ENCODE measurements around the gene OR6J1.
"Not testable (repeated sequence)": the region's sequence is repeated elsewhere in the genome, so short reads cannot be mapped to it uniquely, and the experiment has no call there.

The OR6J1 gene

DNA sequence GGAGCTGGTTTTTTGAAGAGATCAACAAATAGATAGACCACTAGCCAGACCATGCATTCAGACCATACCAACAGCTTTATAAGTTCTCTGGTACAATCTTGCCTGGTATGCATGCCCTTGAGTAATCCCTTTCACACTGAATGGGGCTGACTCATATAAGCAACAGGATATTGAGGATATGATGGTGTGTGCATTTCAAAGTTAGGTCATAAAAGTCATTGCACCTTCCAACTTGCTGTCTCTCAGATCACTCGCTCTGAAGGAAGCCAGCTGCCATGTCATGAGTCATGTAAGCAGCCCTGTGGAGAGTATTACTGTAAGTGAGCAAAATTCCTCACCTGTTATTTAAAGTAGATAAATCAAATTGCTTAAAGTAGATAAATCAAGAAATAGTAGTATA lies 45.0 kb upstream of the OR6J1 start:
- H3K4me3 ChIP-seq (ENCODE audit: low read depth in 1 of 2, low read length in 2 of 2): no peak overlapping the region
- no peaks in the 10 kb centered on the region for H4K20me1 ChIP-seq (ENCODE audit: insufficient read depth, low read length)
- no peak overlapping the region for H3K27ac ChIP-seq (ENCODE audit: low read length)
- H3K79me2 ChIP-seq (ENCODE audit: insufficient read depth, low read length): no peaks in the 10 kb centered on the region
- no peaks in the 10 kb centered on the region for H3K36me3 ChIP-seq (ENCODE audit: insufficient read depth, low read length)
- no peaks in the 10 kb centered on the region for H3K4me1 ChIP-seq (ENCODE audit: insufficient read depth, low read length)
- H3K4me2 ChIP-seq (ENCODE audit: insufficient read depth, low read length): no peak overlapping the region
- peaks cover 3% of the 10 kb centered on the region for H3K27me3 ChIP-seq (ENCODE audit: insufficient read depth, low read length, poor library complexity)
- ATAC-seq (ENCODE audit: insufficient read depth, low read depth): peak; percentile 24; the same call in 1 of the 3 replicates
- no peak for DNase-seq
- no peaks in the 10 kb centered on the region for H3K9me3 ChIP-seq (ENCODE audit: insufficient read depth, low read length, severe bottlenecking)
- TF ChIP-seq EZH2 (IDR thresholded peaks at IDR 0.05; ENCODE audit: borderline replicate concordance, low read depth, low read length, severe bottlenecking) (no peak), CTCF (IDR thresholded peaks at IDR 0.05; ENCODE audit: borderline replicate concordance, extremely low read depth, low read length, poor library complexity, severe bottlenecking) (no peak)
- no peak overlapping the region for H2AFZ ChIP-seq (ENCODE audit: low read depth, low read length)
- H3K9ac ChIP-seq (ENCODE audit: low read depth, low read length): no peak overlapping the region

DNA sequence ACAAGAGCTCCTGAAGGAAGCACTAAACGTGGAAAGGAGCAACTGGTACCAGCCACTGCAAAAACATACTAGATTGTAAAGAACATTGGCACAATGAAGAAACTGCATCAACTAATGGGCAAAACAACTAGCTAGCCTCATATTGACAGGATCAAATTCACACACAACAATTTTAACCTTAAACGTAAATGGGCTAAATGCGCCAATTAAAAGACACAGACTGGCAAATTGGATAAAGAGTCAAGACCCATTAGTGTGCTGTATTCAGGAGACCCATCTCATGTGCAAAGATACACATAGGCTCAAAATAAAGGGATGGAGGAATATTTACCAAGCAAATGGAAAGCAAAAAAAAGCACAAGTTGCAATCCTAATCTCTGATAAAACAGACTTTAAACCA lies 43.8 kb upstream of the OR6J1 start:
- H3K79me2 ChIP-seq (ENCODE audit: insufficient read depth, low read length); H3K27ac ChIP-seq (ENCODE audit: low read length); H3K36me3 ChIP-seq (ENCODE audit: insufficient read depth, low read length); H3K4me1 ChIP-seq (ENCODE audit: insufficient read depth, low read length); H3K4me2 ChIP-seq (ENCODE audit: insufficient read depth, low read length); H3K4me3 ChIP-seq (ENCODE audit: low read depth in 1 of 2, low read length in 2 of 2); H3K9ac ChIP-seq (ENCODE audit: low read depth, low read length); ATAC-seq (ENCODE audit: insufficient read depth, low read depth); H3K27me3 ChIP-seq (ENCODE audit: insufficient read depth, low read length, poor library complexity); H3K9me3 ChIP-seq (ENCODE audit: insufficient read depth, low read length, severe bottlenecking); DNase-seq; H2AFZ ChIP-seq (ENCODE audit: low read depth, low read length); H4K20me1 ChIP-seq (ENCODE audit: insufficient read depth, low read length): not testable (repeated sequence)

DNA sequence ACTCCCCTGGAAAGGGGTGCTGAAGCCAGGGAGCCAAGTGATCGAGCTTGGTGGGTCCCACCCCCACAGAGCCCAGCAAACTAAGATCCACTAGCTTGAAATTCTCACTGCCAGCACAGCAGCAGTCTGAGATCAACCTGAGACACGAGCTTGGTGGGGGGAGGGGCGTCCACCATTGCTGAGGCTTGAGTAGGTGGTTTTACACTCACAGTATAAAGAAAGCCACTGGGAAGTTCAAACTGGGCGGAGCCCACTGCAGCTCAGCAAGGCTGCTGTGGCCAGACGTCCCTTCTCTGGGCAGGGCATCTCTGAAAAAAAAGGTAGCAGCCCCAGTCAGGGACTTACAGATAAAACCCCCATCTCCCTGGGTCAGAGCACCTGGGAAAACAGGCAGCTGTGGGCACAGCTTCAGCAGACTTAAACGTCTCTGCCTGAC lies 42.0 kb upstream of the OR6J1 start:
- H3K9me3 ChIP-seq (ENCODE audit: insufficient read depth, low read length, severe bottlenecking); H3K9ac ChIP-seq (ENCODE audit: low read depth, low read length); H3K79me2 ChIP-seq (ENCODE audit: insufficient read depth, low read length); DNase-seq; H2AFZ ChIP-seq (ENCODE audit: low read depth, low read length); H3K27ac ChIP-seq (ENCODE audit: low read length); H3K4me1 ChIP-seq (ENCODE audit: insufficient read depth, low read length); ATAC-seq (ENCODE audit: insufficient read depth, low read depth); H3K4me3 ChIP-seq (ENCODE audit: low read depth in 1 of 2, low read length in 2 of 2); H3K36me3 ChIP-seq (ENCODE audit: insufficient read depth, low read length); H3K4me2 ChIP-seq (ENCODE audit: insufficient read depth, low read length); H3K27me3 ChIP-seq (ENCODE audit: insufficient read depth, low read length, poor library complexity); H4K20me1 ChIP-seq (ENCODE audit: insufficient read depth, low read length): not testable (repeated sequence)

DNA sequence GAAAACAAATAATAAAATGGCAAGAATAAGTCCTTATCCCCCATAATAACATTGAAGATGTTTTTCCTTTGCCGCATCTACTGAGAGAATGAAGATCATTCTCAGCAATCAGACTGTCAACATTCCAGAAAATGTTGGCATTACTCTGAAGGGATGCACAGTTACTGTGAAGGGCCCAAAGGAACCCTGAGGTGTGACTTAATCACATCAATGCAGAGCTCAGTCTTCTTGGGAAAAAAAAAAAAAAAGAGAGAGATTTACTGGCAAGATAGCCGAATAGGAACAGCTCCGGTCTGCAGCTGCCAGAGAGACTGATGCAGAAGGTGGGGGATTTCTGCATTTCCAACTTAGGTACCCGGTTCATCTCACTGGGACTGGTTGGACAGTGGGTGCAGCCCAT lies 41.3 kb upstream of the OR6J1 start:
- Histone ChIP-seq H3K4me1 (ENCODE audit: insufficient read depth, low read length) (no peaks in the 10 kb centered on the region), H2AFZ (ENCODE audit: low read depth, low read length) (no peak overlapping the region), H3K36me3 (ENCODE audit: insufficient read depth, low read length) (no peaks in the 10 kb centered on the region), H3K9me3 (ENCODE audit: insufficient read depth, low read length, severe bottlenecking) (no peaks in the 10 kb centered on the region), H3K4me3 (ENCODE audit: low read depth in 1 of 2, low read length in 2 of 2) (no peak overlapping the region), H4K20me1 (ENCODE audit: insufficient read depth, low read length) (no peaks in the 10 kb centered on the region), H3K9ac (ENCODE audit: low read depth, low read length) (no peak overlapping the region), H3K4me2 (ENCODE audit: insufficient read depth, low read length) (no peak overlapping the region), H3K27ac (ENCODE audit: low read length) (no peak overlapping the region), H3K79me2 (ENCODE audit: insufficient read depth, low read length) (no peaks in the 10 kb centered on the region), H3K27me3 (ENCODE audit: insufficient read depth, low read length, poor library complexity) (peaks cover 3% of the 10 kb centered on the region)
- ATAC-seq (ENCODE audit: insufficient read depth, low read depth): no peak
- no peak for DNase-seq
- no peak for TF ChIP-seq CTCF (IDR thresholded peaks at IDR 0.05; ENCODE audit: borderline replicate concordance, extremely low read depth, low read length, poor library complexity, severe bottlenecking)
- TF ChIP-seq EZH2 (IDR thresholded peaks at IDR 0.05; ENCODE audit: borderline replicate concordance, low read depth, low read length, severe bottlenecking): no peak

GRCh38 chr14:22683428-22683827 lies 39.3 kb upstream of the OR6J1 start:
- H3K4me1 ChIP-seq (ENCODE audit: insufficient read depth, low read length); H3K9ac ChIP-seq (ENCODE audit: low read depth, low read length); H3K4me3 ChIP-seq (ENCODE audit: low read depth in 1 of 2, low read length in 2 of 2); H3K27ac ChIP-seq (ENCODE audit: low read length); H3K4me2 ChIP-seq (ENCODE audit: insufficient read depth, low read length); H2AFZ ChIP-seq (ENCODE audit: low read depth, low read length); H3K79me2 ChIP-seq (ENCODE audit: insufficient read depth, low read length); H4K20me1 ChIP-seq (ENCODE audit: insufficient read depth, low read length); DNase-seq; ATAC-seq (ENCODE audit: insufficient read depth, low read depth); H3K36me3 ChIP-seq (ENCODE audit: insufficient read depth, low read length); H3K27me3 ChIP-seq (ENCODE audit: insufficient read depth, low read length, poor library complexity); H3K9me3 ChIP-seq (ENCODE audit: insufficient read depth, low read length, severe bottlenecking): not testable (repeated sequence)

All from DND-41 (cell line).